B cell (primary cell): ENCODE measurements around the gene AUTS2. TPM values are rescaled to one million over a fixed set of nuclear protein-coding genes. Genes with fewer than 3 reads are reported as not detected.

Source experiments
- ATAC-seq: fragments of 200-7000 bp; cut with Tn5 transposase; one replicate; pipeline ENCODE4 v1.10.0; 2021; ENCODE audit warnings: low read depth, mild to moderate bottlenecking, moderate number of reproducible peaks, moderate library complexity
- CTCF ChIA-PET: fragments of 350-600 bp; sonication (Branson Sonifier 250); formaldehyde crosslinking; loops from one replicate; lab custom pipeline; 2021; ENCODE audit warnings: antibody characterized with exemption, inconsistent platforms; lab: Charles Lee
- POLR2A ChIA-PET: fragments of 350-600 bp; sonication (Branson Sonifier 250); formaldehyde crosslinking; loops from one replicate; lab custom pipeline; 2021; ENCODE audit warnings: antibody characterized with exemption; lab: Charles Lee
- DNase-seq: peaks from one replicate; pipeline ENCODE4 v3.0.0; 2013
- H2AFZ ChIP-seq: 2 replicates; pipeline ENCODE4 v1.6.1; 2012; ENCODE audit warnings: mild to moderate bottlenecking, low read depth, low read length; ENCODE audit not compliant: insufficient read depth, poor library complexity, severe bottlenecking
- H3K27ac ChIP-seq, 2 donors: 1 replicate in 1 of 2; 2 replicates in 1 of 2; pipeline ENCODE4 v1.5.1; 2012 to 2013; ENCODE audit warnings: low read length in 2 of 2, mild to moderate bottlenecking in 2 of 2, moderate library complexity in 1 of 2
- H3K27me3 ChIP-seq, 4 experiments: fragments of 200-600 bp in 1 of 4; sonication (generic) in 1 of 4; replicated peaks in 1 of 4; 1 replicate in 2 of 4; 2 replicates in 2 of 4; pipeline versions ENCODE4 v1.6.1 to v1.7.0; 2013 to 2016; ENCODE audit warnings: low read length in 3 of 4, mild to moderate bottlenecking in 2 of 4, mixed read lengths in 1 of 4, moderate library complexity in 1 of 4; ENCODE audit not compliant: insufficient read depth in 4 of 4, control insufficient read depth in 3 of 4; ENCODE audit errors: control extremely low read depth in 1 of 4
- H3K36me3 ChIP-seq, 2 experiments: replicated peaks in 1 of 2; 1 replicate in 1 of 2; 2 replicates in 1 of 2; pipeline versions ENCODE4 v1.6.1 to v1.7.1; 2013; ENCODE audit warnings: low read length in 1 of 2; ENCODE audit not compliant: insufficient read depth in 2 of 2, control insufficient read depth in 1 of 2; ENCODE audit errors: control extremely low read depth in 1 of 2, extremely low read depth in 1 of 2
- H3K4me1 ChIP-seq, 2 donors: fragments of 200-600 bp in 1 of 2; sonication (generic) in 1 of 2; 1 replicate in 1 of 2; 2 replicates in 1 of 2; pipeline versions ENCODE4 v1.5.1 to v1.6.1; 2013 to 2017; ENCODE audit warnings: low read length in 2 of 2; ENCODE audit not compliant: control insufficient read depth in 2 of 2, insufficient read depth in 2 of 2
- H3K4me2 ChIP-seq: replicated peaks from 2 replicates; pipeline ENCODE3; 2012; ENCODE audit warnings: mild to moderate bottlenecking, low read depth, low read length; ENCODE audit not compliant: poor library complexity, severe bottlenecking
- H3K4me3 ChIP-seq, 5 experiments: fragments of 200-600 bp in 1 of 5; sonication (generic) in 1 of 5; 1 replicate in 3 of 5; 2 replicates in 2 of 5; pipeline versions ENCODE4 v1.5.1 to v1.7.0; 2011 to 2016; ENCODE audit warnings: low read length in 4 of 5, mild to moderate bottlenecking in 4 of 5, low read depth in 2 of 5, control low read depth in 1 of 5, moderate library complexity in 1 of 5; ENCODE audit not compliant: insufficient read depth in 1 of 5; ENCODE audit errors: control extremely low read depth in 1 of 5, extremely low read depth in 1 of 5
- H3K79me2 ChIP-seq: fragments of 200-600 bp; sonication (generic); one replicate; pipeline ENCODE4 v1.6.0; 2016; ENCODE audit warnings: low read length; ENCODE audit not compliant: control insufficient read depth, insufficient read depth
- H3K9ac ChIP-seq: fragments of 200-600 bp; sonication (generic); 2 replicates; pipeline ENCODE4 v1.6.1; 2017; ENCODE audit warnings: mild to moderate bottlenecking, low read length, moderate library complexity
- H3K9me3 ChIP-seq, 3 donors: one replicate each; pipeline versions ENCODE4 v1.6.1 to v1.7.1; 2013; ENCODE audit warnings: low read length in 2 of 3; ENCODE audit not compliant: control insufficient read depth in 2 of 3, insufficient read depth in 1 of 3; ENCODE audit errors: control extremely low read depth in 1 of 3
- H4K20me1 ChIP-seq: 2 replicates; pipeline ENCODE4 v1.6.0; 2012; ENCODE audit warnings: mild to moderate bottlenecking, low read length; ENCODE audit not compliant: insufficient read depth, control insufficient read depth, poor library complexity, severe bottlenecking
- H3K27ac Mint-ChIP-seq: one replicate; pipeline ENCODE4 v1.8.0; 2021; ENCODE audit warnings: mixed read lengths
- H3K27me3 Mint-ChIP-seq: one replicate; pipeline ENCODE4 v1.8.0; 2021; ENCODE audit warnings: mixed read lengths
- H3K4me1 Mint-ChIP-seq: one replicate; pipeline ENCODE4 v1.8.0; 2021; ENCODE audit warnings: mixed read lengths
- H3K4me3 Mint-ChIP-seq: one replicate; pipeline ENCODE4 v1.8.0; 2021; ENCODE audit warnings: mixed read lengths
- H3K9me3 Mint-ChIP-seq: one replicate; pipeline ENCODE4 v1.8.0; 2022; ENCODE audit warnings: mixed read lengths; ENCODE audit not compliant: insufficient read depth
- EZH2 ChIP-seq: IDR thresholded peaks from 2 replicates; pipeline ENCODE4 v1.6.1; 2012; ENCODE audit warnings: borderline replicate concordance, low read depth, mild to moderate bottlenecking, moderate library complexity, low read length; ENCODE audit not compliant: insufficient read depth, poor library complexity, severe bottlenecking
- WGBS: methylation state at CpG from one replicate; pipeline ENCODE4 v1.1.5; 2013; ENCODE audit warnings: missing lambda C conversion rate; ENCODE audit not compliant: insufficient coverage; 5-methylcytosine and 5-hydroxymethylcytosine counted together
- intact Hi-C: fragments of 100-400 bp; cut with micrococcal nuclease; formaldehyde crosslinking; loops from one replicate; pipeline ENCODE4 v1.10.0; 2022
- polyA plus RNA-seq: library from polyadenylated mRNA; depleted of rRNA; stranded (reverse); fragments of >200 nt; gene quantifications from 2 replicates; pipeline ENCODE4 v1.2.3, GENCODE V29; 2012
- total RNA-seq, 2 donors: library from RNA; stranded (reverse); fragments of 120-200 nt in 1 of 2; gene quantifications; 1 replicate in 1 of 2; 2 replicates in 1 of 2; pipeline versions ENCODE4 v1.2.3 to v1.2.4, GENCODE V29; 2013 to 2022
- TF ChIP-seq, protein P1 (sequence below): fragments of 200-600 bp; IDR thresholded peaks from one replicate; pipeline ENCODE4 v1.8.0; 2022; ENCODE audit warnings: antibody characterized with exemption, mild to moderate bottlenecking

The AUTS2 gene
- total and polyA plus RNA-seq, 2 donors (not counting 1 experiment from before 2014, with no cell fraction given): 22.3 to 35.0 TPM

DNA sequence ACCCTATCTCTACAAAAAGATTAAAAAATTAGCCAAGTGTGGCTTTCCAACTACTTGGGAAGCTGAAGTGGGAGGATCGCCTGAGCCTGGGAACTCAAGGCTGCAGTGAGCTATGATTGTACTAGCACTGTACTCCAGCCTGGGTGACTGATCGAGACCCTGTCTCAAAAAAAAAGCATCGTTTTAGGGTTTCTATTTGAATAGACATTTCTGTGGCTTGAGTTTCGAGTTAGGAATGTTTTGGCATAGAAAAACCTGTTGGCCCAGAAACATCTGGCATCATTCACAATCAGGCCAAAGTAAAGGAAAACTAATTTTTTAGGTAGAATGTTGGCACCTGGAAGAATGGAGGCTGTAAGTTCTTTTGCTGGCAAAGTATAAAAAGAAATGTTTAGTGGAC is 72.4 kb downstream of the AUTS2 start:
- H3K36me3 ChIP-seq: no peaks in the 10 kb centered on the region
- no peaks in the 10 kb centered on the region for H3K27me3 ChIP-seq
- Mint-ChIP-seq H3K27me3 (no peaks in the 10 kb centered on the region), H3K27ac (no peak overlapping the region), H3K4me3 (no peak overlapping the region), H3K9me3 (no peaks in the 10 kb centered on the region), H3K4me1 (peaks cover 11% of the 10 kb centered on the region)
- H3K4me2 ChIP-seq: no peak overlapping the region
- no peak overlapping the region for H3K9ac ChIP-seq
- intact Hi-C loops: no loop called here
- no peak overlapping the region for H3K27ac ChIP-seq
- DNase-seq (no peak), ATAC-seq (no peak)
- TF ChIP-seq, protein P1, sequence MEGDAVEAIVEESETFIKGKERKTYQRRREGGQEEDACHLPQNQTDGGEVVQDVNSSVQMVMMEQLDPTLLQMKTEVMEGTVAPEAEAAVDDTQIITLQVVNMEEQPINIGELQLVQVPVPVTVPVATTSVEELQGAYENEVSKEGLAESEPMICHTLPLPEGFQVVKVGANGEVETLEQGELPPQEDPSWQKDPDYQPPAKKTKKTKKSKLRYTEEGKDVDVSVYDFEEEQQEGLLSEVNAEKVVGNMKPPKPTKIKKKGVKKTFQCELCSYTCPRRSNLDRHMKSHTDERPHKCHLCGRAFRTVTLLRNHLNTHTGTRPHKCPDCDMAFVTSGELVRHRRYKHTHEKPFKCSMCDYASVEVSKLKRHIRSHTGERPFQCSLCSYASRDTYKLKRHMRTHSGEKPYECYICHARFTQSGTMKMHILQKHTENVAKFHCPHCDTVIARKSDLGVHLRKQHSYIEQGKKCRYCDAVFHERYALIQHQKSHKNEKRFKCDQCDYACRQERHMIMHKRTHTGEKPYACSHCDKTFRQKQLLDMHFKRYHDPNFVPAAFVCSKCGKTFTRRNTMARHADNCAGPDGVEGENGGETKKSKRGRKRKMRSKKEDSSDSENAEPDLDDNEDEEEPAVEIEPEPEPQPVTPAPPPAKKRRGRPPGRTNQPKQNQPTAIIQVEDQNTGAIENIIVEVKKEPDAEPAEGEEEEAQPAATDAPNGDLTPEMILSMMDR: no peak
- no peak for TF ChIP-seq EZH2
- H3K79me2 ChIP-seq: no peaks in the 10 kb centered on the region
- peaks cover 0 to 4% of the 10 kb centered on the region in 2 donors for H3K4me1 ChIP-seq
- peaks cover 0 to 3% (median 0%) of the 10 kb centered on the region in 3 donors for H3K9me3 ChIP-seq
- ChIA-PET CTCF (no interaction called here), POLR2A (interaction anchor here (0.6 kb wide), 1 partner anchor 251 kb away, joined by 5 read pairs; no protein-coding TSS in a partner anchor)
- H4K20me1 ChIP-seq: no peaks in the 10 kb centered on the region
- H3K4me3 ChIP-seq: no peak overlapping the region
- no peak overlapping the region for H2AFZ ChIP-seq
- WGBS: 100% methylated on average over 2 of the region's 4 CpGs

DNA sequence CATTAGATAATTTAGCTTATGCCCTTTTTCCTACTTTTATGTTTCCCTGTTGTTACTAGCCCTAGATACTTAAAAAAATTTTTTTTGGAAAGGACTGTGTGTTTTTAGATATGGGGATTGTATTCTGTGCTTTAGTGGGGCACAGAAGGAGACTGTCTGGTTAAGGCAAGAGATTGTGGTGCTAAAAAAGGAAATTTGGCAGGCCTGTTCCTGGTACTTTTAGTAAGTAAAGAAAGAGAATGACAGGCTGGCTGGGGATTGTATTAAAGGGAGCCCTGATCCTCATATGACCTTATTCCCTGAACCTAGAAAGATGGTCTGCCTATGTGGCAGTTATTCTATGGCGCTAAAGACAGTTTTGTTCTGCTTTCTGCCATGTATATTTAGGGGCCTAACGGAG is 74.8 kb downstream of the AUTS2 start:
- no peak for TF ChIP-seq EZH2
- TF ChIP-seq, protein P1: no peak
- CTCF ChIA-PET: no interaction called here
- no peaks in the 10 kb centered on the region for H3K36me3 ChIP-seq

More for the DNA sequence above, 74.8 kb downstream of the AUTS2 start:
- H3K9me3 ChIP-seq: no peaks in the 10 kb centered on the region
- no peak for ATAC-seq
- intact Hi-C loops: no loop called here
- no peak overlapping the region for H3K9ac ChIP-seq
- H3K4me3 Mint-ChIP-seq: no peak overlapping the region
- H3K4me3 ChIP-seq: no peak overlapping the region
- no peak overlapping the region for H2AFZ ChIP-seq
- DNase-seq: no peak
- no peaks in the 10 kb centered on the region for H3K79me2 ChIP-seq
- no peak overlapping the region for H3K4me2 ChIP-seq
- H3K27ac Mint-ChIP-seq: no peak overlapping the region
- no peaks in the 10 kb centered on the region for H3K27me3 Mint-ChIP-seq
- POLR2A ChIA-PET: no interaction called here
- no peaks in the 10 kb centered on the region for H4K20me1 ChIP-seq
- no CpG with 5 or more reads among the region's 2 CpGs for WGBS
- peaks cover 8% of the 10 kb centered on the region for H3K4me1 Mint-ChIP-seq
- H3K27me3 ChIP-seq: no peaks in the 10 kb centered on the region
- H3K9me3 Mint-ChIP-seq: no peaks in the 10 kb centered on the region
- peaks cover 0 to 2% of the 10 kb centered on the region in 2 donors for H3K4me1 ChIP-seq
- no peak overlapping the region for H3K27ac ChIP-seq
